Stimulated activated CD4-positive, alpha-beta T cell treated with anti-CD3 and anti-CD28 coated beads, TNF-alpha, amount 100 ng/mL, for 48 hours (primary cell): ENCODE results near the gene RNASE3.
"Not testable (repeated sequence)": the region's sequence is repeated elsewhere in the genome, so short reads cannot be mapped to it uniquely, and the experiment has no call there.

ENCODE experiments used
- DNase-seq, 3 donors: peaks; one replicate each; pipeline ENCODE4 v3.0.0-alpha.2; 2020; ENCODE audit warnings: low read depth in 3 of 3

The RNASE3 gene

GRCh38 chr14:20919038-20919756 lies 28.0 kb downstream of the RNASE3 start:
- DNase-seq: not testable (repeated sequence)

GRCh38 chr14:20923766-20924297 lies 32.6 kb downstream of the RNASE3 start:
- not testable (repeated sequence) for DNase-seq

- DNase-seq: peak; percentile 5 to 48 (median 7)
Measured at GRCh38 chr14:20934148-20934762, 43.1 kb downstream of the RNASE3 start.

- no peak for DNase-seq
Measured at GRCh38 chr14:20935303-20935984, 44.3 kb downstream of the RNASE3 start.
